SW 1271 (cell line): ENCODE results near the gene SOX1.

Experiments used
- DNase-seq, 2 experiments: peaks; one replicate each; lab custom pipeline; 2025; lab: John Stamatoyannopoulos, UW

Gene SOX1

DNA sequence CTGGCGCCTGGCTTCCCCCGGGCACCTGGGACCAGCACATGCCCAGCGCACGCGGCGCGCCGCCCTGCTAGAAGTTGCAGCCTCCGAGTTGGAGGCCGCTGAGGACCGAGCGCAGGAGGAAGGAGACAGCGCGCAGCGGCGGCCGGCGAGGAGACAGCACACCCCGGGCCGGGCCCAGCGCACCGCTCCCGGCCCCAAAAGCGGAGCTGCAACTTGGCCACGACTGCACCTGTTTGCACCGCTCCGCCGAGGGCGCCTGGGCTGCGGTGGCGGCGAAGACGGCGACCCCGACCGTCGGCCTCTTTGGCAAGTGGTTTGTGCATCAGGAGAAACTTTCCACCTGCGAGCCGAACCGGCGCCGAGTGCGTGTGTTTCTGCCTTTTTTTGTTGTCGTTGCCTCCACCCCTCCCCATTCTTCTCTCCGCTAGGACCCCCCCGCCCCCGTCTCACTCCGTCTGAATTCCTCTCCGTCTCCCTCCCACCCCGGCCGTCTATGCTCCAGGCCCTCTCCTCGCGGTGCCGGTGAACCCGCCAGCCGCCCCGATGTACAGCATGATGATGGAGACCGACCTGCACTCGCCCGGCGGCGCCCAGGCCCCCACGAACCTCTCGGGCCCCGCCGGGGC is at the start of gene SOX1:
Gene SOX1, plus strand, starts transcription at position 34 of the 626 bp plus-strand sequence. Its CDS starts 510 bp downstream, at position 544.
- no peak for DNase-seq

DNA sequence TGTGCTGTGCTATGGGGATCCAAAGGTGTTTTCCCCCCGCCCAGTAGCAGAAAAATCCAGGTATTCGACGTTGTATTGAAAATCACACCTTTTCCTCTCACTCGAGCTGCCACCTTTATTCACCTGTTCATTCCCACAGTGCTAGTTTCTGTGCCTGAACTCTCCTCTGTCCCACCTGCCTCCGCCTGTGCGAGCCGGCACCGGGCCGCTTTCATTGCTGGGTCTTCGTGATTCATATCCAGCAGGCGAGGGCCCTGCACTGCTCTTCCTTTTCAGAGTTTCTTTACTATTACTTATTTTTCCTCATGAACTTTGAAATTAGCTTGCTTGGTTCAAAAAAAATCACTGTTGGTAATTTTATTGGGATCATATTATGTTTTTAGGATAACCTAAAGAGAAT is 42.4 kb upstream of the SOX1 start:
- DNase-seq: no peak

DNA sequence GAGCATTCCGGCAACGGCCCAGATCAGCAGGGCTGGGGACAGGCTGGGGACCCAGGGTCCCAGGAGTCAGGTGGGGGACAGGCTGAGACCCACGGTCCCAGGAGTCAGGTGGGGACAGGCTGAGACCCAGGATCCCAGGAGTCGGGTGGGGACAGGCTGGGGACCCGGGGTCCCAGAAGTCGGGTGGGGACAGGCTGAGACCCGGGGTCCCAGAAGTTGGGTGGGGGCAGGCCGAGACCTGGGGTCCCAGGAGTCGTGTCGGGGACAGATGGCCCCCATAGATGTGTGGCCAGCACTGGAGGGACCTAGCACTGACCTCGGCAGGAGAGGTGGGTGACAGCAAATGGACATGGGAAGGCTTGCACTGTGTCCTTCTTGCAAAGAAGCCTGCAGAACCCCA is 39.7 kb upstream of the SOX1 start:
- no peak for DNase-seq

DNA sequence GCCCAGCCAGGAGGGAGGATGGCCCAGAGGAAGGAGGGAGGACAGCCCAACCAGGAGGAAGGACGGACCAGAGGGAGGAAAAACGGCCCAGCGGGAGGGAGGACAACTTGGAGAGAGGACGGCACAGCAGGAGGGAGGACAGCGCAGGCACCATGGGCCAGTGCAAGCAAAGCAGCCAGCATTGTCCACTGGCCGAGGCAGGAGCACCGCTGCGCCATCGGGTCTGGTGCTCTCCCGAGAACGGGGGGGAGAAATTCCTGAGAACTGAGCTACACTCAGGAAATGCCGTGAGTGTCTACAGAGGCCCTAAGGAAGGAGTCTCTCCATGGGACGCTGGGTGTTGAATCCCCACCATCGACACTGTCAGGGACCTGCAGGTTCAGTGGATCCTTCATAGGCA is 38.5 kb upstream of the SOX1 start:
- DNase-seq: no peak

DNA sequence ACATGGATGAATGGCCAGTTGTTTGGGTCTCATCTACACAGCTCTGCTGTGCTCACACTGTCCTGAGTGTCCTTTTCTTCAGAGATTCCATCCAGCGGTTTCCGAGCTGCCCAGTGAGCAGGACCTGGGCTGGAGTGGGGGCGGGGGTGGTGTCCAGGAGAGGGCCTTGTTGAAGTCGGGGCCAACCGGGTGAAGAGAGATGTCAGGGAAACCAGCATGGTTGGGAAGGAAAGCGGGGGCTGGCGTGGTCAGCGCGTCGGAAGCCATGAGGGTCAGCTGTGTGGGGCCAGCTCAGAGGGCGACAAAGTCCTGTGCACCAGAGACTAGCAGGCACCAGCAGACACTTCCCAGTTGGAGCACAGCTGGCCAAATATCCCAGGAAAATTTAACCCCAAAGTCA is 37.8 kb upstream of the SOX1 start:
- DNase-seq: no peak

DNA sequence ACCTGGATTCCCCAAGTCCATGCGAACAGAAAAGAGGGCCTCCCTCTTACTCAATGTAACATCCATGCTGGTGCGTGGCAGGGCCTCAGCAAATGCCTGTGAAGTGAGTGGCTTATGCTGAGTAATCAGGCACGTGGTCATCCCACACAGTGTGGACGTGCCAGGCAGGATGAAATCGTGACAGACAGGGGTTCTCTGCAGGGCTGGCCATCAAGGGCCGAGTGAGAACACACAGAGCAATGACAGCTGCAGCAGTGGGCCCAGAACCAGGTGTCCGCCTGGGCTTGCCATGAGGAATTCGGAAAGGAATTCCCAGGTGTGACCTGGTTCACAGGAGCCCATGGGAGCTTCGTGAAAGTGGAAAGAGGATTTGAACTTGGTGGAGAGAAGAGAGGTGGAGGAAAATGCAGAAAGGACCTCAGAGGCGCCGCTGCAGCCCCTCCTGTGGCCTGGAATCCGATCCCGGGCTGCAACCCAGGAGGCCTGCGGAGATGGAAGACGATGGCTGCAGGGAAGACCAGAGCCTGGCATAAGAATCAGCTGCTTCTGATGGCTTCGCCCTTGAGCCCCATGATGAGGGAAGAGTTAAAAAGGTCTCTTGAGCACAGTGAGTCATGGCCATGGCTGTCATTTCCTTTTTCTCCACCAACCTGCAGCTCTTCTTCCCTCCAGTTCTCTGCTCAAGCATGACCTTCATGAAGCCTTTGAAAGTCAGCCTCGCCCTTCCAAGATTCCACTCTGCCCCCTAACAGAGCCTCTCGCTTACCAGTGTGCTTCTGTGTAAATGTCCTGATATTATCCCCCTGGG is 34.6 kb upstream of the SOX1 start:
- DNase-seq: no peak

DNA sequence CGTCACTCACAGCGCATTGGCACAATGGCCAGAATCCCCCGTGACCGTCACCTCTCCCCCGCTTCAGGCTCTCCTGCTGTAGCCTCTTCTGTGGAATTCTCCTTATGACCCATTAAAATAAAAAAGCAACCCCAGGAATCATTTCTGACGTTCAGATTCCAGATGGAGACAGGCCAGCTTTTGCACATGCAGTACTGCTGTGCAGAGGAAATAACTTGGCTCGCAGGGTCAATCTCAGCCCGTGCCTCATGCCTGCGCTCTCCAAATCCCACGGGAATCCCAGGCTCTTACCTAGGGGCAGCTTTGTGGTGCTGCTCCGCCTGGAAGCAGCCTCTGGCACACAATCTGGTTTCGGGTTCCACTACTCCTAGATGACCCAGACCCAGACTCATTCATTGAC is 32.7 kb upstream of the SOX1 start:
- DNase-seq: no peak

DNA sequence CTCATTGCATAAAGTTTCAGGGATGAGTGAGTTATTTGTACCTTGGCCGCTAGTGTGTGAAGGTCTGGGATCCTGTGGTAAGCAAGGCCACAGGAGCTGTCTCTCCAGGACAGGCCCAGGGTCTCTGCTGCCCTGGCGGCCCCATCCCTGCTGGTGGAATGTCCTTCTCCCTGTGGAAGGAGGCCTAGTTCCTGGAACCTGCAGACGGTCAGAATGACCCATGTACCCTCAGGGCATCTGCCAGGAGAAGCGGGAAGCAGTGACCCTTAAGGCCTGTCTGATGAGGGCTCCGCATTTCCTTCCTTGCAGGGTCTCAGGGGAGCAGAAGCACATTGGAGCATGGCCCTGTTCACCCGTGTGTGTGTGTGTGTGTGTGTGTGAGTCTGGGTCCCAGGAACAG is 32.1 kb upstream of the SOX1 start:
- no peak for DNase-seq

DNA sequence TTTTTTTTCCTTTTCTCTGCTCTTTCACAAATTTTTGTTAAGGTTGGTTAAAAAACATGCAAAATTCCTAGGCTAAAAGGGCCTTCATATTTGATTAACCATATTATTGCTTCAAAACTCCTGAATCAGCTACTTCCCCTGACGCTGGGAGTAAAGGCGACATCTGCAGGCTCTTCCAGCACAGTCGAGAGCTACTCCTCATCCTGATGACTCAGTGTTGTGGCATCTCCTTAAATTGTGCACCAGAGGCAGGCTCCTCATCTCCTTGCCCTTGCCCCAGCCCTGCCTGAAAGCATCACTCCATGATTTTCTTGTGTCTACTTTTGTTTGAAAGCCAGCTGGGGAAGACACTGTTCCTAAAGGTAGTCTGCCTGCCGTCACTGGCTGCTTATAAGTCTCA is 24.5 kb upstream of the SOX1 start:
- DNase-seq: no peak

DNA sequence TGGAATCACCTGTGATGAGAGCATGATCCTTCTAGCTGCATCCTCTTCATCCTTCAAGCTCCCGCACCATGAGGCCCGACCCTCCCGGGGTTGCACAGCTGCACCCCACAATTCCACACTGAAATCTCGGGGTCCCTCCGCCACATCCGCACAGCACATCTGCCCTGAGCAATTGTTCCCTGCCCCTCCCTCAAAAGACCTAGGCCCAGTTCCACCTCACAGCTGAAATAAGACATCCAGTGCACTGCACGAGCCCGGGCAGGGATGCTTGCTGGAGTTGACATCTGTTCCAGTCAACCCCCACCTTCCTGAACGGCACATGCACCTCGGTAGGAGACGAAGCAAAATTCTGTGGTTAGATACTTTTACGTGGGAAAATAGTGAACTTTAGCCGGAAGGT is 14.7 kb upstream of the SOX1 start:
- no peak for DNase-seq

DNA sequence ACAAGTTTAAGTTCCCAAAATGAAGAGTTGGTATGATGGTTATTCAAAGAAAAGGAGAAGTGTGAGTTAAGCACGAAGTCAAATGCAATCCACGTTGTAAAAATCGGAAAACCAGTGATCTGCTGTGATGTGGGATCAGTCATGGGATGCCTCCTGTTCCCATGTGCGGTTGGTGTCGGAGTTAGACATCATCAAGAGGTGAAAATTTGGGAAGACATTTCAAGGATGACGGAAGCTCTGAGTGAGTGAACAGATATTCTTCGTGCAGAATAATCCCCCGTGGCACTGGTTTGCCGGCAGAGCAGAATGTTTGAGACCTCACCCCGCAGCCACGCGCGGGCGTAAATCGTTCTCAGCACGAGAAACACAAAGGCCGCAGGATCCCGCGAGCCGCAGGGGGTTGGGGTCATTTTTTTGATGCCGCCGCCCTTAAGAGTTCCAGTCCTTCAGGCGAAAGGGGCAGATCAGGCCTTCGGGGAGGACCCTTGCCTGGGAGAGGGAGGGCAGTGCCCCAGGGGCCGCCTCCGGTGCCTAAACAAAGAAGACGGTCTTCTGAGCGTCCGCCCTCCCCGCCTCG is 13.7 kb upstream of the SOX1 start:
- no peak for DNase-seq

DNA sequence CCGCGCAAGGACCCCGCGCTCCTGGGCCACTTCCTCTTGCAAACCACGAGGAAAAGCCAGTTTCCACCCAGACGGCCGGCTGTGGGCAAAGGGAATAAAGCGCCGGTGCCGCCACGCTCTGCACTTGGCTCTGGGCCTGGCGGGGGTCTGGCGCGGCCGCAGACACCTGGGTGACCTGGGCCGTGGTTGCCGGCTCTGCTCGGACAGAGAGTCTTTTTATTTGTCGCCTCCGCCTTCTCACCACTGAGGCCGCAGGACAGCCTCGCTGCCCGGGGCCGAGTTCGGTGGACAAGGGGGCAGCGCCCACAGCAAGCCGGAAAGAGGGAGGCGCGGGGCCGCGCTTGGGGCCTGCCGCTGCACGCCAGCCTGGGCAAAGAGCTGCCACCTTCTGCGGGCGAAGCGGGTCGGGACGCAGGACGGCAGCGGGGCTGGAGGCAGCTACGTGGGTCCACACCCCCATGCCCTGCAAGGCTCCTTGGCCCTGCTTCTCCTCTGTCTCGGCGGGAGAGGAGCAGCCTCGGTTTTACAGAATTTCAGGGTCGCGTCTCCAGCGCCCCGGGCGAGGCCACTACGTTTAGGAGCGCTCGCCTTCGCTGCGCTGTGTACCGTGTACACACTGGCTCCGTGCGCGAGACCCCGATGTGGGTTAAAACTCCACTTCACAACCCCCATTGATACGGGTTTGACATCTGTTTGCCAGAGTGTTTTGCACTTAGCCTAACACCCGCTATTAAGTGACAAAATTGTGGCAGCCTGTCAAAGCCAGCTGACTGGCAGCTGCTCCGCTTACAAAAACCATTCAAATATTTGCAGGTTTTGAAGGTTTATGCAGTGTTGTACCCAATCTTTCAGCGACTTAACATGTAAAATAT is 13.0 kb upstream of the SOX1 start:
- DNase-seq: no peak

DNA sequence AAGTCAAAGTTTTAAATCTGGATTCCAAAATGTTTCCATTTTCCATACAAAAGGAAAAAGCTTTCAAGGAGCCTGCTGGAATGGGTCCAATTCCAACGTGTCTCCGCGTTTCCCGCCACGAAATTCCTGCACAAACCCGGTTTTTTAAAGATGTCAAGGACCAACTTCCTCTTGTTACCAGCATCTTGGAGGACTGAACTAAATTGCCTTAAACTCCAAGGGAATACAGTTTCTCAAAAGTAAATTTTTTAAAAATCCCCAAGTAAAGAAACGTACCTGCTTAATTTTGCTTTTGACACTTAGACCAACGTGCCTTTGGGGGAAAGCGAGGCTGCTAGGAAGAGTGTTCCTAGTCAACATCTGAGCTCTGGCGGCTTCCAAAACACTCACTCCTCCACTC is 12.3 kb upstream of the SOX1 start:
- DNase-seq: no peak

DNA sequence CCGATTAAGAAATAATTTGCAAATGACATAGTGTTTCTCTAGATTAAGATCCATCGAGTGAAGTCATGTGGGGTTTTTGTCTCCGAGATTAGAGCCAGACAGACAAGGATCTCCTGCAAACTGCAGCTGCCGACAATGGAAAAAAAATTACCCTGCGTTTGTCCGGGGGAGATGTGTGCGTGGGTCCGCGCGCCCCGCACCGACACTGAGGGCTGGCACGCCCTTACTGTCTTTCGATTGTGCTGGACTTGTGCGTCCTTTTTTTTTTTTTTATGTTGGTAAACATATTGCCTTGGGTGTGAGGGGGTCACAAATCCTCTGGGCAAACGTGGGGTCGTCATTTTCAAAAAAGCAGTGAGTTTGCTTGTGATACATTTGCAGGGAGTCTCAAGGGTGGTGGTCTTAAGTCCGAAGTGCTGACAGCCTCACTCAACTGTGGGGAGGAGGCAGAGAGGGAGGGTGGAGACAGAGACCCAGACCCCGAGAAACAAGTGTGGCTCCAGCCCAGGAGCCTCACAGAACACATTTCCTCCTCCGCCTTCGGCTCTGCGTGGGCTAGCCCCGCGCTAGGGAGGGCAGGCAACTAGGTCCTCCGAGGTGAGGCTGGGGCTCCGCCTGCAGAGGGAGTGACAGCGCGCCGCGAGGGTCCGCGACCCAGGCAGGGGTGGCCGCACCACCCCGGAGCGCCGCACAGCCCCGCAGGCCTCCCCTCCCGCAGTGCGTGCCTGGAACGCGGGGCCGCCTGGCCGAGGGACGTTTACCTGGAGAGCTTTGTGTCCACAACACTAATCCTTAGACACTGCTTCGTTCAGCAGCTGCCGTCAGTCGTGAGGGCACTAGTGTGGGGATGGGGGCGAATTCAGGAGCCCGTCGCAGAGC is 11.7 kb upstream of the SOX1 start:
- no peak for DNase-seq

DNA sequence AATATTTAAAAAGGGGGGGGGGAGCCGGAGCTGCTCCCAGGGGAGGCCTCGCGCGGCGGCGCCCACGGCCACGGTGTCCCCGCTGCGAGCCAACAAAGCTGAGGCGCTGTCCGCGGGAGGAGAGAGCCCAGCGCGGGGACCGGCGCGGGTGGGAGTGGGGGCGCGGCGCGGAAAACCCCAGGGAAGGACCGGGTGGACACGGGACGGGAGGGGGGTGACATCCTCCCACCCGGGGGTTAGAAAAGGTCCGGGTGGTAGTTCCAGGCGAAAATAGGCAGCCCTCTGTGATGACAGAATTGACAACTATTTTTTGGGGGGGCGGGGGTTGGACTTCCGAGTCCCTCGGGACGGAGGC is 11.1 kb upstream of the SOX1 start:
- no peak for DNase-seq

DNA sequence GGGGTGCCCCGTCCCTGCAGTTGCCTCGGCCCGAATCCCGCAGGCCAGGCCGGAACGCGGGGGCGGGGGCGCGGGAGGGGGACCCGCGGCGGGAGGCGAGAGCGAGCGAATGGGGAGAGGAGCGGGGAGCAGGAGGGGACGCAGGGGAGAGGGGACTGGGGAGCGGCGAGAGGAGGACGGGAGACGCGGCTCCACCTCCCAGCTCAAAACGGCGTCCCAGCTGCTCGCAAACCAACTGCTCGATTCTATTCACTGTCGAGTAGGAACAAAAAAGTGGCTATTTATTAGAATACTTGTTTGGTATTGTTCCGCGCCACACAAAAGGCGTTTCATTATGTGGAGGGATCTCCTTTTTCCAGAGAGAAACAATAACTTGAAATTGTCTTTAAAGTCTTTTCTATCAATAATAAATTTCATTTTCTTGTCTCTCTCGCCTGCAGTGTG is 10.6 kb upstream of the SOX1 start:
- no peak for DNase-seq

DNA sequence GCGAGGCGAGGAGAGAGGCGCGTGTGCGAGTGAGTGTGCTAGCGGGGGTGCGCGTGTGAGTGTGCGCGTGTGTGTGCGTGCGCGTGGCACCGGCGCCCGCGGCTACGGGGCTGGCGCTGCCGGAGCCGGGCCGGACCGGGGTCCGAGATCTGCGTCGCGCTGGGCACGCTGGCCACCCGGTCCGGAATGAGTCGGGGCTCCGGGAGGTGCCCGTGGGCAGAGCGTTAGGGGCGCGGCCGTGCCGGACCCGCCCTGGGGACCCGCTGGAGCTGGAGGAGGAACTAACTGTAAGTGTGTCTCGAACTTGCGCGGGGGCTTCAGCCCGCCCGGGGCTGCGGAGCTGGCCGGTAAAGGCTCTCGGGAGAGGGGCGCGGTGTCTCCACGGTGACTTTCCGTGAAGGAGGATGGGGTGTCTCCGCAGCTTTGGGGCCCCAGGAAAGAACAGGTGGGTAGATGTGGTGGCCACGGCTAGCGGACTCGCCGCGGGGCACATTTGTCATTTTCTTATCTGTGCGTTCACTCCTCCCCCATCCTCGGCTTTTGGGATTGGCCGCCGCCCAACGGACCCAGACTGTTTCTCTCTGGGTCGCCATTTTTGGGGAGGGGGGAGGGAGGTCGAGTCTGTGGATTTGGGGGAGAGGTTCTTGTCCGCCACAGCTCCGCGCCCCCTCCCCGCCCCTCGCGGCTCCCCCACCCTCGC is 10.1 kb upstream of the SOX1 start:
- no peak for DNase-seq

DNA sequence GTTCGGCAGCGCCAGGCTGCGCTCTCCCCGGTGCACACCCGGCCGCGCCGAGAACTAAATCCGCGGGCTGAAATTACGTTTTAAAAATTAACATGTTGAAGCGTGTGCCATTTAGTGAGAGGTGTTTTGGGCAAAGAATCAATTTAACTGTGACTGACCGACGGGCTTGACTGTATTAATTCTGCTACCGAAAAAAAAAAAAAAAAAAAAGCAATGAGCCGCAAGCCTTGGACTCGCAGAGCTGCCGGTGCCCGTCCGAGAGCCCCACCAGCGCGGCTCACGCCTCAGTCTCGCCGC is 9.6 kb upstream of the SOX1 start:
- no peak for DNase-seq

DNA sequence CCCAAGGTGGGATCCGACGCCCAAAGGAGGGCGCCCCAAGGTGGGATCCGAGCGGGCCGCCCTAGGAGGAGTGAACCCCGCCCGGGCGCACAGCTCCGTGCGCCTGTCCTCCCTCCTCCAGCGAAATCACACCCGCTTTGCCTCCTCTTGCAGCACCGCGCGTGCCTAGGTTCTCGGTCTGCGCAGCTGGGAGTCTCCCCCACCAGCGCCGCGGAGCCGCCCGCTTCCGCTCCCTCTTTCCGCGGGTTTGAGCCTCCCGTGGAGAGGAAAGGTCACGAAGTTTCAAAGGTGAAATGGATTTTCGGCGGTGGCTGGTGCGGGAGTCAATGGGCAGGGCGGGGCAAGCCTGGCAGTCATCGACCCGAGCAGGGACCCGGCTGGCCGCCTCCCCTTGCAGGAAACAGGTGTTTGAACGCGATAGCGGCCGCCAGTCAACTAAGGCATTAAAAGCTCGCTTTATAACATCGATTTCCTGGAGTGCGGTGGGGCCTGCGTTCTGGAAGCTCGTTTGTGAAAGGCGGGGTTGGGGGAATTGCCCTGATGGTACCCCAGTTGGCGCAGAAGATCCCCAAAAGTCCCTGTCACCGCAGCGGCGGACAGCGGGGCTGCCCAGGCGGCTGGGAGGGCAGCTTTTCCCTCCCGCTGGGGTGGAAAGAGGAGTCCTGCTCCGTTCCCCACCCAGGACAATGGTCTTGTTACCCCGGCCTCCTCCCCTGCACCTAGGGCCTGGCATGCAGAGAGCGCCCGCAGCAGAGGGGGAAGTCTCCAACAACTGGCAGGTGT is 9.0 kb upstream of the SOX1 start:
- no peak for DNase-seq

DNA sequence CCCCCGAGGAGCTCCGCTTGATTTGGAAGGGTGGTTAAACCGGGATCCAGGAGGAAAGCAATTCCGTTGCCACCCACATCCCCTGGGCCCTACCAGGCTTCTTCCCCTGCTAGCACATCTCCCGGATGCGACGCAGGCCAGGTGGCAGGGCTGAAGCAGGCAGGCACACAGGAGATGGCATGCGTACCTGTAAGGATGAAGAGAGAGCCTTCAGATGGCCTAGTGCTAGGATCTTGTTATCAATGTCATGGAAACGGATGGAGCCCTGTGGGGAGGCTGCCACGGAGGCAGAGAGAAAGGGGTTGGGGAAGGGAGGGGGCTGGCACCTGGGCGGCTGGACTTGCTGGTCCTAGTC is 8.5 kb upstream of the SOX1 start:
- no peak for DNase-seq
